ENCODE measurements around the gene RNGTT. TPM values are rescaled to one million over a fixed set of nuclear protein-coding genes. Genes with fewer than 3 reads are reported as not detected.

Gene RNGTT
- total and polyA plus RNA-seq, 10 of the 15 experiments (the other 5 are each of a cell fraction or from before 2014, with no cell fraction given): 7.7 to 30.4 (median 22.2) TPM

DNA sequence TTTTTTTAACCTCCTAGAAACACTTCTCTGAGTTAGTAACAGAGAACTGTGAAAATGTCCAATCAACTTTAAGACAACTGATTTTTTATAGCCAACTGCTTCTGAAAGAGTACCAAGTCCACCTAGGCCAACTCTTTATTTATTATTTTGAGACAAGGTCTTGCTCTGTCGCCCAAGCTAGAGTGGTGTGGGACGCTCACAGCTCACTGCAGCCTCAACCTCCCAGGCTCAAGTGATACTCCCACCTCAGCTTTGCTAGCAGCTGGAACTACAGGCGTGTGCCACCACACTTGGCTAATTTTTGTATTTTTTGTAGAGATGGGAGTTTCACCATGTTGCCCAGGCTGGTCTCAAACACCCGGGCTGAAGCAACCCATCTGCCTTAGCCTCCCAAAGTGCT lies 331.6 kb downstream of the RNGTT start (continued):
- TF ChIP-seq, protein P1, sequence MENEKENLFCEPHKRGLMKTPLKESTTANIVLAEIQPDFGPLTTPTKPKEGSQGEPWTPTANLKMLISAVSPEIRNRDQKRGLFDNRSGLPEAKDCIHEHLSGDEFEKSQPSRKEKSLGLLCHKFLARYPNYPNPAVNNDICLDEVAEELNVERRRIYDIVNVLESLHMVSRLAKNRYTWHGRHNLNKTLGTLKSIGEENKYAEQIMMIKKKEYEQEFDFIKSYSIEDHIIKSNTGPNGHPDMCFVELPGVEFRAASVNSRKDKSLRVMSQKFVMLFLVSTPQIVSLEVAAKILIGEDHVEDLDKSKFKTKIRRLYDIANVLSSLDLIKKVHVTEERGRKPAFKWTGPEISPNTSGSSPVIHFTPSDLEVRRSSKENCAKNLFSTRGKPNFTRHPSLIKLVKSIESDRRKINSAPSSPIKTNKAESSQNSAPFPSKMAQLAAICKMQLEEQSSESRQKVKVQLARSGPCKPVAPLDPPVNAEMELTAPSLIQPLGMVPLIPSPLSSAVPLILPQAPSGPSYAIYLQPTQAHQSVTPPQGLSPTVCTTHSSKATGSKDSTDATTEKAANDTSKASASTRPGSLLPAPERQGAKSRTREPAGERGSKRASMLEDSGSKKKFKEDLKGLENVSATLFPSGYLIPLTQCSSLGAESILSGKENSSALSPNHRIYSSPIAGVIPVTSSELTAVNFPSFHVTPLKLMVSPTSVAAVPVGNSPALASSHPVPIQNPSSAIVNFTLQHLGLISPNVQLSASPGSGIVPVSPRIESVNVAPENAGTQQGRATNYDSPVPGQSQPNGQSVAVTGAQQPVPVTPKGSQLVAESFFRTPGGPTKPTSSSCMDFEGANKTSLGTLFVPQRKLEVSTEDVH (IDR thresholded peaks at IDR 0.05; ENCODE audit: low read depth, partially characterized antibody): no peak
- TF ChIP-seq IKZF2 (IDR thresholded peaks at IDR 0.05): peak in 1 of 2 experiments; percentile 19; a peak in 1 of 4 replicates
- no peak for TF ChIP-seq IRF3 (IDR thresholded peaks at IDR 0.05)
- no peak for TF ChIP-seq ESRRA (IDR thresholded peaks at IDR 0.05; ENCODE audit: low read length)
- TF ChIP-seq, protein P2, sequence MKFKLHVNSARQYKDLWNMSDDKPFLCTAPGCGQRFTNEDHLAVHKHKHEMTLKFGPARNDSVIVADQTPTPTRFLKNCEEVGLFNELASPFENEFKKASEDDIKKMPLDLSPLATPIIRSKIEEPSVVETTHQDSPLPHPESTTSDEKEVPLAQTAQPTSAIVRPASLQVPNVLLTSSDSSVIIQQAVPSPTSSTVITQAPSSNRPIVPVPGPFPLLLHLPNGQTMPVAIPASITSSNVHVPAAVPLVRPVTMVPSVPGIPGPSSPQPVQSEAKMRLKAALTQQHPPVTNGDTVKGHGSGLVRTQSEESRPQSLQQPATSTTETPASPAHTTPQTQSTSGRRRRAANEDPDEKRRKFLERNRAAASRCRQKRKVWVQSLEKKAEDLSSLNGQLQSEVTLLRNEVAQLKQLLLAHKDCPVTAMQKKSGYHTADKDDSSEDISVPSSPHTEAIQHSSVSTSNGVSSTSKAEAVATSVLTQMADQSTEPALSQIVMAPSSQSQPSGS (IDR thresholded peaks at IDR 0.05; ENCODE audit: low read length): no peak
- TF ChIP-seq ASH2L (IDR thresholded peaks at IDR 0.05; ENCODE audit: borderline replicate concordance, low read depth): no peak
